K562 (cell line): Measurements from ENCODE around the gene VSTM1. TPM values are rescaled to one million over a fixed set of nuclear protein-coding genes. Genes with fewer than 3 reads are reported as not detected.
A peak's percentile ranks its signal among the peaks of the same experiment; 100 is the strongest.

Source experiments
- ATAC-seq: fragments of 200-7000 bp; cut with Tn5 transposase; 3 replicates; pipeline ENCODE4 v1.9.1; 2020; ENCODE audit warnings: moderate library complexity
- Bru-seq: library from RNA; stranded (reverse); fragments of 400-500 nt; gene quantifications from one replicate; lab custom pipeline; 2021; lab: Mats Ljungman, UMichigan
- BruChase-seq, 2 experiments: library from RNA; stranded (reverse); fragments of 400-500 nt; gene quantifications; one replicate each; lab custom pipeline; 2021; lab: Mats Ljungman, UMichigan
- BruUV-seq: library from RNA; stranded (reverse); fragments of 400-500 nt; replicated peaks from 2 replicates; lab custom pipeline; 2021; lab: Mats Ljungman, UMichigan
- CTCF ChIA-PET: fragments of 300-600 bp; formaldehyde crosslinking; extraction: SDS; loops from one replicate; lab custom pipeline; 2021; ENCODE audit warnings: low intra/inter-chr PET ratio; lab: Yijun Ruan, JAX
- POLR2A ChIA-PET: fragments of 300-600, 350-650 bp; sonication (Branson Sonifier 250); formaldehyde crosslinking; extraction: SDS; loops from one replicate; lab custom pipeline; 2021; ENCODE audit warnings: antibody characterized with exemption, inconsistent platforms; lab: Yijun Ruan, JAX
- DNase-seq, 4 experiments: peaks; one replicate each; pipeline versions ENCODE4 v3.0.0 to v3.0.0-alpha.2; 2011 to 2018; ENCODE audit warnings: low spot score in 3 of 4, mixed read lengths in 3 of 4; ENCODE audit errors: extremely low read depth in 1 of 4
- FAIRE-seq: peaks from 2 replicates; lab custom pipeline; 2011; peaks lifted over from hg19 to GRCh38; lab: Jason Lieb, UNC
- H2AFZ ChIP-seq: 2 replicates; pipeline ENCODE4 v1.6.0; 2011; ENCODE audit warnings: low read depth, low read length, control low read depth, inconsistent platforms
- H3K27ac ChIP-seq: fragments of 200-600 bp; 3 replicates; pipeline ENCODE4 v1.8.0; 2011; ENCODE audit warnings: low read depth, mild to moderate bottlenecking, control low read depth, inconsistent platforms, low read length, moderate library complexity, mixed read lengths; ENCODE audit errors: extremely low read depth
- H3K27me3 ChIP-seq, 2 experiments: fragments of 300-600 bp in 1 of 2; 2 replicates in 1 of 2; 3 replicates in 1 of 2; pipeline versions ENCODE4 v1.6.0 to v1.8.0; 2011; ENCODE audit warnings: inconsistent platforms in 2 of 2, low read length in 2 of 2, mild to moderate bottlenecking in 1 of 2, mixed read lengths in 1 of 2, moderate library complexity in 1 of 2; ENCODE audit not compliant: control insufficient read depth in 2 of 2, insufficient read depth in 2 of 2
- H3K36me3 ChIP-seq: fragments of 300-600 bp; 3 replicates; pipeline ENCODE4 v1.8.0; 2011; ENCODE audit warnings: mild to moderate bottlenecking, low read length, inconsistent platforms; ENCODE audit not compliant: control insufficient read depth, insufficient read depth
- H3K4me1 ChIP-seq, 2 experiments: fragments of 200-600 bp in 1 of 2; replicated peaks in 1 of 2; 2 replicates in 1 of 2; 3 replicates in 1 of 2; pipeline versions ENCODE4 v1.5.1 to v1.8.0; 2011; ENCODE audit warnings: inconsistent platforms in 2 of 2, low read length in 2 of 2, mild to moderate bottlenecking in 1 of 2, mixed read lengths in 1 of 2, moderate library complexity in 1 of 2; ENCODE audit not compliant: control insufficient read depth in 2 of 2, insufficient read depth in 2 of 2
- H3K4me2 ChIP-seq: 2 replicates; pipeline ENCODE4 v1.6.1; 2011; ENCODE audit warnings: low read length, control low read depth, inconsistent platforms, mixed read lengths; ENCODE audit not compliant: insufficient read depth
- H3K4me3 ChIP-seq: fragments of 200-600 bp; sonication (generic), shearing (Covaris generic); 2 replicates; pipeline ENCODE4 v1.5.1; 2016; ENCODE audit warnings: control low read depth, inconsistent platforms
- H3K79me2 ChIP-seq: fragments of 200-600 bp; 3 replicates; pipeline ENCODE4 v1.8.0; 2011; ENCODE audit warnings: low read length, inconsistent platforms; ENCODE audit not compliant: control insufficient read depth, insufficient read depth
- H3K9ac ChIP-seq, 2 experiments: 2 replicates each; pipeline versions ENCODE4 v1.6.0 to v1.6.1; 2011; ENCODE audit warnings: low read depth in 2 of 2, low read length in 2 of 2, control low read depth in 1 of 2, inconsistent platforms in 1 of 2, mild to moderate bottlenecking in 1 of 2, mixed read lengths in 1 of 2; ENCODE audit not compliant: insufficient read depth in 1 of 2
- H3K9me1 ChIP-seq: one replicate; pipeline ENCODE4 v1.6.0; 2011; ENCODE audit warnings: inconsistent platforms, mild to moderate bottlenecking, low read length, moderate library complexity; ENCODE audit not compliant: control insufficient read depth, insufficient read depth
- H3K9me3 ChIP-seq: replicated peaks from 2 replicates; pipeline ENCODE4 v1.5.1; 2011; ENCODE audit warnings: low read depth, low read length, inconsistent platforms; ENCODE audit not compliant: control insufficient read depth, insufficient read depth
- H4K20me1 ChIP-seq: replicated peaks from 2 replicates; pipeline ENCODE4 v1.6.1; 2011; ENCODE audit warnings: low read length, inconsistent platforms, mixed read lengths; ENCODE audit not compliant: control insufficient read depth, insufficient read depth
- FOXP4 ChIP-seq: sonication (generic); formaldehyde crosslinking; IDR thresholded peaks from 2 replicates; pipeline ENCODE4 v1.8.0; 2022; ENCODE audit warnings: mild to moderate bottlenecking, missing genetic modification reagents, borderline replicate concordance
- GTF2A2 ChIP-seq: IDR thresholded peaks from 2 replicates; pipeline ENCODE4 v1.6.1; 2016; ENCODE audit warnings: mild to moderate bottlenecking, missing genetic modification characterization, missing compliant biosample characterization
- HDAC1 ChIP-seq, 2 experiments: fragments of 450-650 bp; IDR thresholded peaks; 2 replicates each; pipeline ENCODE4 v1.6.1; 2016 to 2017; ENCODE audit warnings: inconsistent platforms in 1 of 2, mild to moderate bottlenecking in 1 of 2, moderate library complexity in 1 of 2
- HIVEP1 ChIP-seq: fragments of 250-450 bp; sonication (Bioruptor Pico); IDR thresholded peaks from 2 replicates; pipeline ENCODE4 v1.4.0; 2020; ENCODE audit warnings: mild to moderate bottlenecking
- HMBOX1 ChIP-seq: sonication (generic); IDR thresholded peaks from 2 replicates; pipeline ENCODE4 v1.6.1; 2016
- HNRNPUL1 ChIP-seq: fragments of 200-400 bp; formaldehyde crosslinking; IDR thresholded peaks from 2 replicates; pipeline ENCODE4 v1.6.1; 2017; ENCODE audit warnings: low read length
- KDM1A ChIP-seq, 2 experiments: fragments of 450-650 bp; IDR thresholded peaks; 2 replicates each; pipeline ENCODE4 v1.6.1; 2016; ENCODE audit warnings: mild to moderate bottlenecking in 2 of 2
- KLF16 ChIP-seq: IDR thresholded peaks from 2 replicates; pipeline ENCODE4 v1.6.1; 2016; ENCODE audit warnings: antibody characterized with exemption
- MBD2 ChIP-seq: sonication (generic); IDR thresholded peaks from 2 replicates; pipeline ENCODE4 v1.6.1; 2016; ENCODE audit warnings: low read depth, borderline replicate concordance
- NEUROD1 ChIP-seq: fragments of 150-350 bp; IDR thresholded peaks from 2 replicates; pipeline ENCODE4 v1.6.1; 2014; ENCODE audit warnings: borderline replicate concordance, low read length, low read depth; ENCODE audit not compliant: partially characterized antibody
- PHB2 ChIP-seq: fragments of 450-650 bp; IDR thresholded peaks from 2 replicates; pipeline ENCODE4 v1.6.1; 2017; ENCODE audit warnings: low read depth
- PHF20 ChIP-seq: fragments of 450-650 bp; IDR thresholded peaks from 2 replicates; pipeline ENCODE4 v1.6.1; 2018; ENCODE audit not compliant: partially characterized antibody
- PRPF4 ChIP-seq: fragments of 200-400 bp; formaldehyde crosslinking; IDR thresholded peaks from one replicate; pipeline ENCODE4 v1.6.1; 2017; ENCODE audit warnings: low read length, low read depth, mild to moderate bottlenecking; ENCODE audit not compliant: insufficient read depth, poor library complexity, severe bottlenecking
- SRSF9 ChIP-seq: fragments of 200-400 bp; formaldehyde crosslinking; IDR thresholded peaks from 2 replicates; pipeline ENCODE4 v1.6.1; 2017; ENCODE audit warnings: low read depth, low read length, borderline replicate concordance
- TAF15 ChIP-seq: fragments of 200-400 bp; formaldehyde crosslinking; IDR thresholded peaks from 2 replicates; pipeline ENCODE4 v1.6.1; 2017; ENCODE audit warnings: mild to moderate bottlenecking, low read depth, low read length, moderate library complexity
- ZNF217 ChIP-seq: sonication (generic); formaldehyde crosslinking; IDR thresholded peaks from 2 replicates; pipeline ENCODE4 v1.8.0; 2022; ENCODE audit warnings: mild to moderate bottlenecking, missing genetic modification reagents
- WGBS: fragments of 100-300 bp; shearing (Covaris generic); methylation state at CpG from one replicate; pipeline ENCODE4 v1.1.6; 2016; ENCODE audit warnings: low coverage, mixed read lengths; ENCODE audit not compliant: insufficient coverage; ENCODE audit errors: missing lambda C conversion rate; 5-methylcytosine and 5-hydroxymethylcytosine counted together
- in situ Hi-C: fragments of 300-500 bp; cut with MboI; formaldehyde crosslinking; loops from 4 replicates; pipeline ENCODE4 v1.15.0; 2018; ENCODE audit warnings: inconsistent platforms, mixed read lengths
- intact Hi-C: fragments of 100-400 bp; cut with micrococcal nuclease; formaldehyde crosslinking; loops from 2 replicates; pipeline ENCODE4 v1.14.2; 2022
- long read RNA-seq, 3 experiments: library from polyadenylated mRNA in 2 of 3; library from RNA in 1 of 3; unstranded in 2 of 3; stranded (forward) in 1 of 3; transcript quantifications; one replicate each; pipeline ENCODE4 v2.0.0, GENCODE V29; 2019 to 2022
- polyA minus RNA-seq, 3 experiments: library from RNA; depleted of rRNA, polyadenylated mRNA; stranded (reverse); fragments of >200 nt; gene quantifications; 2 replicates each; pipeline ENCODE4 v1.2.3, GENCODE V29; 2011
- polyA plus RNA-seq, 8 experiments: library from polyadenylated mRNA; depleted of rRNA in 4 of 8; stranded (reverse) in 5 of 8; unstranded in 3 of 8; fragments of >200 nt; fragmentation: Nextera tagmentation in 2 of 8; fragmentation: Illumina TruSeq in 1 of 8; extraction: Ambion mirVana in 2 of 8; extraction: Trizol in 1 of 8; gene quantifications; 2 replicates each; pipeline versions ENCODE4 v1.2.1 to v1.2.3, GENCODE V29; 2011 to 2014; ENCODE audit warnings: inconsistent platforms in 1 of 8, missing spikeins in 1 of 8
- total RNA-seq, 7 experiments: library from RNA; depleted of rRNA in 6 of 7; stranded (reverse); fragments of >200 nt in 6 of 7; fragmentation: Illumina TruSeq in 2 of 7; extraction: Trizol in 2 of 7; gene quantifications; 2 replicates each; pipeline versions ENCODE4 v1.2.1 to v1.2.3, GENCODE V29; 2011 to 2021; ENCODE audit warnings: low replicate concordance in 1 of 7

VSTM1 gene
- not detected in 2 replicates for total RNA-seq (2011; cell fraction: chromatin; rRNA removed; ENCODE audit: low replicate concordance)
- total RNA-seq (2011; cell fraction: nucleolus; rRNA removed), result not detected in 2 replicates
- not detected in 2 replicates for total RNA-seq (2011; cell fraction: nucleoplasm; rRNA removed)
- not detected in 2 replicates for total RNA-seq (2014; rRNA removed)
- total RNA-seq (2014; rRNA removed; fragmentation: Illumina TruSeq; extraction: Trizol), result not detected in 2 replicates
- total RNA-seq (2015; rRNA removed; fragmentation: Illumina TruSeq; extraction: Trizol), result not detected in 2 replicates
- not detected in 2 replicates for total RNA-seq (2021)
- not detected in 2 replicates for polyA plus RNA-seq (2011; rRNA removed)
- not detected in 2 replicates for polyA plus RNA-seq (2011; cell fraction: cytosol; rRNA removed)
- not detected in 2 replicates for polyA plus RNA-seq (2011; cell fraction: nucleus; rRNA removed)
- polyA plus RNA-seq (2012), result not detected in 2 replicates
- polyA plus RNA-seq (2014; fragmentation: Illumina TruSeq; extraction: Trizol), result not detected in 2 replicates
- not detected for polyA plus RNA-seq (2014; fragmentation: Nextera tagmentation; extraction: Ambion mirVana)
- not detected in 2 replicates for polyA plus RNA-seq (2014; rRNA removed)
- polyA minus RNA-seq (2011; rRNA and poly(A)+ RNA removed), result not detected in 2 replicates
- polyA minus RNA-seq (2011; cell fraction: cytosol; rRNA and poly(A)+ RNA removed), result not detected in 2 replicates
- polyA minus RNA-seq (2011; cell fraction: nucleus; rRNA and poly(A)+ RNA removed), result not detected in 2 replicates
- Bru-seq, nascent RNA, result not detected
- BruChase-seq, experiment 1, labeled RNA remaining after a 2-hour chase, result not detected
- BruChase-seq, experiment 2, labeled RNA remaining after a 6-hour chase, result not detected
- long read RNA-seq, experiment 1, result 0 reads
- long read RNA-seq, experiment 2, result 0 reads
- long read RNA-seq, experiment 3, result 0 reads

- H2AFZ ChIP-seq, result no peak within 1 kb of the TSS
- no peaks in the 10 kb centered on the region for H3K9me3 ChIP-seq
- POLR2A ChIA-PET, result interaction anchor here (0.6 kb wide), 1 partner anchor 58 kb away, joined by 3 read pairs; no protein-coding TSS in a partner anchor
- no TSS peak for BruUV-seq
- CTCF ChIA-PET, result no interaction called here
- ATAC-seq (no peak), FAIRE-seq (no peak), DNase-seq (peak in 3 of 4 experiments; percentile 3 to 5 (median 3))
- no peaks in the 10 kb centered on the region; a peak in 1 of 5 replicates for H3K4me1 ChIP-seq
- in situ Hi-C loops (no loop called here), intact Hi-C loops (no loop called here)
- no peaks in the 10 kb centered on the region for H3K79me2 ChIP-seq
- TF ChIP-seq PRPF4 (no peak), KLF16 (no peak), HDAC1 (IDR thresholded peaks at IDR 0.05) (no peak), FOXP4 (CRISPR knock-in tag) (no peak), HNRNPUL1 (no peak), PHB2 (no peak), GTF2A2 (tag) (no peak), PHF20 (no peak), HIVEP1 (CRISPR knock-in tag) (no peak), MBD2 (no peak), SRSF9 (no peak), ZNF217 (CRISPR knock-in tag) (no peak), HMBOX1 (no peak), NEUROD1 (no peak), TAF15 (no peak), KDM1A (IDR thresholded peaks at IDR 0.05) (no peak)
- peaks cover 28 to 73% of the 10 kb centered on the region in 2 experiments for H3K27me3 ChIP-seq
- H4K20me1 ChIP-seq, result no peaks in the 10 kb centered on the region
- no peaks in the 10 kb centered on the region for H3K36me3 ChIP-seq
- no peak within 1 kb of the TSS for H3K4me2 ChIP-seq
- 0 out of 4 replicates have a peak within 1 kb of the TSS, but pooled peaks of 1 of the 2 experiments have one; percentile 17 for H3K9ac ChIP-seq
- no peaks in the 10 kb centered on the region for H3K9me1 ChIP-seq
- WGBS, result 5% methylated on average over 34 of the region's 34 CpGs
- no peak within 1 kb of the TSS for H3K4me3 ChIP-seq
- H3K27ac ChIP-seq, result no peak within 1 kb of the TSS
These were observed at the start of gene VSTM1 for GRCh38 chr19:54063350-54064116. VSTM1 (minus strand) TSS chr19:54063897; CDS start chr19:54063777, 120 bp downstream.
